SK-N-SH (cell line): Measurements from ENCODE around the gene RHBDF2. TPM values are rescaled to one million over a fixed set of nuclear protein-coding genes. Genes with fewer than 3 reads are reported as not detected.

Experiments
- CTCF ChIA-PET: fragments of 300-600, 350-600 bp; formaldehyde crosslinking; extraction: SDS; loops from one replicate; lab custom pipeline; 2021; lab: Yijun Ruan, JAX
- POLR2A ChIA-PET: fragments of 350-600 bp; sonication (Branson Sonifier 250); formaldehyde crosslinking; extraction: SDS; loops from one replicate; lab custom pipeline; 2020; ENCODE audit warnings: antibody characterized with exemption, inconsistent platforms; lab: Yijun Ruan, JAX
- DNase-seq: peaks from one replicate; pipeline ENCODE4 v3.0.0; 2012
- H2AFZ ChIP-seq: fragments of 200-600 bp; sonication (generic); 2 replicates; pipeline ENCODE4 v1.8.1; 2016; ENCODE audit warnings: antibody characterized with exemption, mild to moderate bottlenecking, low read depth
- H3F3A ChIP-seq: fragments of 200-600 bp; sonication (generic); replicated peaks from 2 replicates; pipeline ENCODE3; 2016; ENCODE audit warnings: antibody characterized with exemption, mild to moderate bottlenecking; ENCODE audit not compliant: insufficient read depth
- H3K27ac ChIP-seq, 2 experiments: fragments of 200-500 bp in 1 of 2; fragments of 200-600 bp in 1 of 2; sonication (Bioruptor generic) in 1 of 2; sonication (generic), shearing (Covaris generic) in 1 of 2; 2 replicates each; pipeline versions ENCODE4 v1.5.1 to v1.6.1; 2014 to 2016; ENCODE audit warnings: low read depth in 2 of 2, inconsistent platforms in 1 of 2, low read length in 1 of 2, mild to moderate bottlenecking in 1 of 2, mixed read lengths in 1 of 2
- H3K27me3 ChIP-seq: fragments of 200-600 bp; sonication (generic), shearing (Covaris generic); 2 replicates; pipeline ENCODE4 v1.6.1; 2016; ENCODE audit warnings: mixed run types; ENCODE audit not compliant: insufficient read depth
- H3K36me3 ChIP-seq, 2 experiments: fragments of 200-500 bp in 1 of 2; fragments of 200-600 bp in 1 of 2; sonication (Bioruptor generic) in 1 of 2; sonication (generic) in 1 of 2; replicated peaks in 1 of 2; 2 replicates each; pipeline versions ENCODE3 to v1.5.1; 2014 to 2016; ENCODE audit warnings: low read length in 1 of 2, mild to moderate bottlenecking in 1 of 2; ENCODE audit not compliant: insufficient read depth in 2 of 2, control insufficient read depth in 1 of 2
- H3K4me1 ChIP-seq, 2 experiments: fragments of 200-500 bp in 1 of 2; fragments of 200-600 bp in 1 of 2; sonication (Bioruptor generic) in 1 of 2; sonication (generic), shearing (Covaris generic) in 1 of 2; 2 replicates each; pipeline versions ENCODE4 v1.5.1 to v1.6.1; 2014 to 2016; ENCODE audit warnings: low read depth in 1 of 2, low read length in 1 of 2, mixed run types in 1 of 2; ENCODE audit not compliant: insufficient read depth in 2 of 2, control insufficient read depth in 1 of 2
- H3K4me2 ChIP-seq: fragments of 200-600 bp; sonication (generic), shearing (Covaris generic); 2 replicates; pipeline ENCODE4 v1.6.1; 2017; ENCODE audit warnings: mixed run types
- H3K4me3 ChIP-seq, 2 experiments: fragments of 200-500 bp in 1 of 2; fragments of 200-600 bp in 1 of 2; sonication (Bioruptor generic) in 1 of 2; sonication (generic), shearing (Covaris generic) in 1 of 2; 2 replicates each; pipeline versions ENCODE4 v1.5.1 to v1.8.1; 2014 to 2016; ENCODE audit warnings: low read depth in 2 of 2, inconsistent platforms in 1 of 2, low read length in 1 of 2, mild to moderate bottlenecking in 1 of 2, mixed read lengths in 1 of 2, moderate library complexity in 1 of 2
- H3K79me2 ChIP-seq: fragments of 200-600 bp; sonication (generic); 2 replicates; pipeline ENCODE4 v1.8.1; 2017; ENCODE audit warnings: mild to moderate bottlenecking; ENCODE audit not compliant: insufficient read depth
- H3K9ac ChIP-seq: fragments of 200-600 bp; sonication (generic); 2 replicates; pipeline ENCODE4 v1.6.1; 2017; ENCODE audit warnings: mixed run types
- H3K9me2 ChIP-seq: fragments of 200-600 bp; sonication (generic); 2 replicates; pipeline ENCODE4 v1.6.1; 2017; ENCODE audit warnings: mixed run types
- H3K9me3 ChIP-seq: fragments of 200-600 bp; sonication (generic); 2 replicates; pipeline ENCODE4 v1.6.1; 2017; ENCODE audit warnings: mixed run types, mild to moderate bottlenecking, moderate library complexity
- H4K20me1 ChIP-seq: fragments of 200-600 bp; sonication (generic); 2 replicates; pipeline ENCODE4 v1.6.1; 2017; ENCODE audit warnings: mild to moderate bottlenecking, mixed run types; ENCODE audit not compliant: insufficient read depth
- CHD2 ChIP-seq: fragments of 150-350 bp; IDR thresholded peaks from 2 replicates; pipeline ENCODE4 v1.6.1; 2018; ENCODE audit warnings: low read length; ENCODE audit not compliant: partially characterized antibody
- CTCF ChIP-seq: fragments of 200-600 bp; sonication (generic); IDR thresholded peaks from 2 replicates; pipeline ENCODE4 v1.6.1; 2017; ENCODE audit warnings: antibody characterized with exemption, mild to moderate bottlenecking, moderate library complexity
- ELF1 ChIP-seq: IDR thresholded peaks from 2 replicates; pipeline ENCODE4 v1.4.0; 2012
- EZH2phosphoT487 ChIP-seq: fragments of 200-600 bp; sonication (generic); IDR thresholded peaks from 2 replicates; pipeline ENCODE4 v1.6.1; 2017; ENCODE audit warnings: low read depth, mixed run types, mild to moderate bottlenecking, antibody characterized with exemption, moderate library complexity, borderline replicate concordance
- FOSL2 ChIP-seq: IDR thresholded peaks from 2 replicates; pipeline ENCODE4 v1.4.0; 2012; ENCODE audit warnings: low read depth, mild to moderate bottlenecking, moderate library complexity, borderline replicate concordance
- FOXJ3 ChIP-seq: sonication (generic); formaldehyde crosslinking; IDR thresholded peaks from 2 replicates; pipeline ENCODE4 v1.5.1; 2020; ENCODE audit warnings: mild to moderate bottlenecking, missing genetic modification reagents
- FOXM1 ChIP-seq: IDR thresholded peaks from 2 replicates; pipeline ENCODE4 v1.4.0; 2012; ENCODE audit warnings: low read depth, mild to moderate bottlenecking
- GABPA ChIP-seq: IDR thresholded peaks from 2 replicates; pipeline ENCODE4 v1.4.0; 2012; ENCODE audit warnings: low read depth, mild to moderate bottlenecking
- MAX ChIP-seq: IDR thresholded peaks from 2 replicates; pipeline ENCODE4 v1.4.0; 2012; ENCODE audit warnings: low read depth
- MEF2A ChIP-seq: IDR thresholded peaks from 2 replicates; pipeline ENCODE4 v1.4.0; 2012; ENCODE audit warnings: low read depth, borderline replicate concordance
- NFIC ChIP-seq: IDR thresholded peaks from 2 replicates; pipeline ENCODE4 v1.4.0; 2012; ENCODE audit warnings: borderline replicate concordance
- NRF1 ChIP-seq: IDR thresholded peaks from 2 replicates; pipeline ENCODE4 v1.6.1; 2012; ENCODE audit warnings: low read depth, mild to moderate bottlenecking, low read length
- POLR2AphosphoS5 ChIP-seq: IDR thresholded peaks from 2 replicates; pipeline ENCODE4 v1.6.1; 2012; ENCODE audit warnings: low read depth, low read length
- REST ChIP-seq: IDR thresholded peaks from 2 replicates; pipeline ENCODE4 v1.6.1; 2012; ENCODE audit warnings: mild to moderate bottlenecking, low read depth, low read length, moderate library complexity
- RXRA ChIP-seq: IDR thresholded peaks from 2 replicates; pipeline ENCODE4 v1.4.0; 2012; ENCODE audit warnings: low read depth, mild to moderate bottlenecking, borderline replicate concordance
- SIN3A ChIP-seq: IDR thresholded peaks from 2 replicates; pipeline ENCODE4 v1.6.1; 2012; ENCODE audit warnings: low read depth, mild to moderate bottlenecking, low read length, moderate library complexity, borderline replicate concordance
- TAF1 ChIP-seq: IDR thresholded peaks from 2 replicates; pipeline ENCODE4 v1.6.1; 2012; ENCODE audit warnings: low read depth, mild to moderate bottlenecking, low read length, moderate library complexity, borderline replicate concordance
- WGBS: methylation state at CpG from one replicate; pipeline ENCODE4 v1.1.6; 2017; ENCODE audit warnings: low lambda C conversion rate; 5-methylcytosine and 5-hydroxymethylcytosine counted together
- polyA plus RNA-seq, 3 experiments: library from polyadenylated mRNA; depleted of rRNA; stranded (reverse); fragments of >200 nt; gene quantifications; 2 replicates each; pipeline ENCODE4 v1.2.3, GENCODE V29; 2012
- TF ChIP-seq, protein P1 (sequence below): IDR thresholded peaks from 2 replicates; pipeline ENCODE4; 2012
- TF ChIP-seq, protein P2 (sequence below): IDR thresholded peaks from 2 replicates; pipeline ENCODE4 v1.4.0; 2012; ENCODE audit warnings: low read depth, borderline replicate concordance

RHBDF2 gene
- polyA plus RNA-seq, 1 of the 3 experiments (the other 2 are of a cell fraction): 16.1 TPM

GRCh38 chr17:76512366-76513305 is 11.4 kb upstream of the RHBDF2 start (continued):
- TF ChIP-seq GABPA: no peak
- TF ChIP-seq CTCF: no peak
- no peak for TF ChIP-seq MEF2A
- no peak for TF ChIP-seq MAX
- no peak for TF ChIP-seq FOSL2
- TF ChIP-seq CHD2: no peak

GRCh38 chr17:76511668-76512365 is 10.6 kb upstream of the RHBDF2 start:
- Histone ChIP-seq H3K79me2 (no peaks in the 10 kb centered on the region), H2AFZ (no peak overlapping the region), H3K9me3 (no peaks in the 10 kb centered on the region), H3K9ac (no peak overlapping the region), H3K9me2 (no peaks in the 10 kb centered on the region), H3K4me2 (no peak overlapping the region), H3K4me1 (peaks cover 0 to 6% of the 10 kb centered on the region in 2 experiments; a peak in 1 of 4 replicates), H3K27ac (no peak overlapping the region), H3K36me3 (no peaks in the 10 kb centered on the region), H3K4me3 (no peak overlapping the region), H4K20me1 (no peaks in the 10 kb centered on the region), H3F3A (no peaks in the 10 kb centered on the region), H3K27me3 (peaks cover 23% of the 10 kb centered on the region)
- no peak for DNase-seq
- ChIA-PET POLR2A (interaction anchor here (1.7 kb wide), 1 partner anchor 24 kb away, joined by 6 read pairs; no protein-coding TSS in a partner anchor), CTCF (interaction anchor here (0.9 to 52.1 kb wide), 12 partner anchors 8 to 232 kb away, joined by 3 to 1687 read pairs (median 16); partner anchors contain the start of genes AANAT, CYGB, PRCD and RHBDF2)
- WGBS: 83% methylated on average over 13 of the region's 13 CpGs
- TF ChIP-seq REST (no peak), NRF1 (no peak), EZH2phosphoT487 (no peak), SIN3A (no peak), FOXM1 (no peak), FOXJ3 (no peak), ELF1 (no peak), RXRA (no peak), POLR2AphosphoS5 (no peak), NFIC (no peak), TAF1 (no peak), GABPA (no peak)
- TF ChIP-seq, protein P1, sequence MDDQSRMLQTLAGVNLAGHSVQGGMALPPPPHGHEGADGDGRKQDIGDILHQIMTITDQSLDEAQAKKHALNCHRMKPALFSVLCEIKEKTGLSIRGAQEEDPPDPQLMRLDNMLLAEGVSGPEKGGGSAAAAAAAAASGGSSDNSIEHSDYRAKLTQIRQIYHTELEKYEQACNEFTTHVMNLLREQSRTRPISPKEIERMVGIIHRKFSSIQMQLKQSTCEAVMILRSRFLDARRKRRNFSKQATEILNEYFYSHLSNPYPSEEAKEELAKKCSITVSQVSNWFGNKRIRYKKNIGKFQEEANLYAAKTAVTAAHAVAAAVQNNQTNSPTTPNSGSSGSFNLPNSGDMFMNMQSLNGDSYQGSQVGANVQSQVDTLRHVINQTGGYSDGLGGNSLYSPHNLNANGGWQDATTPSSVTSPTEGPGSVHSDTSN: no peak
- TF ChIP-seq, protein P2, sequence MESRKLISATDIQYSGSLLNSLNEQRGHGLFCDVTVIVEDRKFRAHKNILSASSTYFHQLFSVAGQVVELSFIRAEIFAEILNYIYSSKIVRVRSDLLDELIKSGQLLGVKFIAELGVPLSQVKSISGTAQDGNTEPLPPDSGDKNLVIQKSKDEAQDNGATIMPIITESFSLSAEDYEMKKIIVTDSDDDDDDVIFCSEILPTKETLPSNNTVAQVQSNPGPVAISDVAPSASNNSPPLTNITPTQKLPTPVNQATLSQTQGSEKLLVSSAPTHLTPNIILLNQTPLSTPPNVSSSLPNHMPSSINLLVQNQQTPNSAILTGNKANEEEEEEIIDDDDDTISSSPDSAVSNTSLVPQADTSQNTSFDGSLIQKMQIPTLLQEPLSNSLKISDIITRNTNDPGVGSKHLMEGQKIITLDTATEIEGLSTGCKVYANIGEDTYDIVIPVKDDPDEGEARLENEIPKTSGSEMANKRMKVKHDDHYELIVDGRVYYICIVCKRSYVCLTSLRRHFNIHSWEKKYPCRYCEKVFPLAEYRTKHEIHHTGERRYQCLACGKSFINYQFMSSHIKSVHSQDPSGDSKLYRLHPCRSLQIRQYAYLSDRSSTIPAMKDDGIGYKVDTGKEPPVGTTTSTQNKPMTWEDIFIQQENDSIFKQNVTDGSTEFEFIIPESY: no peak
